Fibroblast of pulmonary artery (primary cell): Measurements from ENCODE around the gene TMCO1.
A peak's percentile ranks its signal among the peaks of the same experiment; 100 is the strongest.
"Not testable (repeated sequence)": the region's sequence is repeated elsewhere in the genome, so short reads cannot be mapped to it uniquely, and the experiment has no call there.

Experiments used
- DNase-seq: peaks from one replicate; pipeline ENCODE4 v3.0.0-alpha.2; 2010; ENCODE audit warnings: low read depth
- H3K4me3 ChIP-seq: replicated peaks from 2 replicates; pipeline ENCODE4 v1.5.1; 2011; ENCODE audit warnings: low read depth, mild to moderate bottlenecking, control low read depth, low read length, moderate library complexity
- CTCF ChIP-seq: IDR thresholded peaks from 2 replicates; pipeline ENCODE4 v1.5.1; 2011; ENCODE audit warnings: mild to moderate bottlenecking, control low read depth, low read length, inconsistent platforms; ENCODE audit errors: missing control alignments

TMCO1 gene

GRCh38 chr1:165795894-165796293, 27.2 kb upstream of the TMCO1 start:
- H3K4me3 ChIP-seq = no peak overlapping the region
- no peak for TF ChIP-seq CTCF
- DNase-seq = no peak

GRCh38 chr1:165793951-165794350, 25.3 kb upstream of the TMCO1 start:
- no peak overlapping the region for H3K4me3 ChIP-seq
- DNase-seq = peak; percentile 11
- TF ChIP-seq CTCF = no peak

GRCh38 chr1:165787741-165788140, 19.1 kb upstream of the TMCO1 start:
- H3K4me3 ChIP-seq = no peak overlapping the region
- TF ChIP-seq CTCF = no peak
- no peak for DNase-seq

- not testable (repeated sequence) for DNase-seq
Observed at GRCh38 chr1:165783519-165783918, 14.9 kb upstream of the TMCO1 start.

GRCh38 chr1:165778197-165778596, 9.5 kb upstream of the TMCO1 start:
- not testable (repeated sequence) for DNase-seq, H3K4me3 ChIP-seq

More at GRCh38 chr1:165783519-165783918, 14.9 kb upstream of the TMCO1 start:
- not testable (repeated sequence) for H3K4me3 ChIP-seq

- H3K4me3 ChIP-seq = no peak overlapping the region
- DNase-seq = peak; percentile 61
- no peak for TF ChIP-seq CTCF
Observed at GRCh38 chr1:165773324-165773965, 4.8 kb upstream of the TMCO1 start.

GRCh38 chr1:165772739-165773138, 4.1 kb upstream of the TMCO1 start:
- TF ChIP-seq CTCF = no peak
- no peak for DNase-seq
- no peak overlapping the region for H3K4me3 ChIP-seq

GRCh38 chr1:165764277-165764676, 4.4 kb downstream of the TMCO1 start:
- TF ChIP-seq CTCF = no peak
- no peak overlapping the region for H3K4me3 ChIP-seq
- no peak for DNase-seq
